ACC112 (cell line): ENCODE measurements around the gene OR2S2.
A peak's percentile ranks its signal among the peaks of the same experiment; 100 is the strongest.

Experiments
- H2AFZ ChIP-seq: fragments of 200-600 bp; sonication (generic); one replicate; pipeline ENCODE4 v1.6.0; 2017; ENCODE audit warnings: antibody characterized with exemption, low read length; ENCODE audit not compliant: unreplicated experiment
- H3K27ac ChIP-seq: fragments of 200-600 bp; sonication (generic); 2 replicates; pipeline ENCODE4 v1.5.1; 2014; ENCODE audit warnings: low read depth, mild to moderate bottlenecking, antibody characterized with exemption, low read length, moderate library complexity
- H3K27me3 ChIP-seq: fragments of 200-600 bp; sonication (generic); 2 replicates; pipeline ENCODE4 v1.6.1; 2014; ENCODE audit warnings: mild to moderate bottlenecking, antibody characterized with exemption, low read length, moderate library complexity, mixed read lengths; ENCODE audit not compliant: insufficient read depth
- H3K36me3 ChIP-seq: fragments of 200-600 bp; sonication (generic); 2 replicates; pipeline ENCODE4 v1.6.1; 2016; ENCODE audit warnings: mild to moderate bottlenecking, antibody characterized with exemption, low read length, moderate library complexity, mixed read lengths; ENCODE audit not compliant: insufficient read depth
- H3K4me1 ChIP-seq: fragments of 200-600 bp; sonication (generic); one replicate; pipeline ENCODE4 v1.6.1; 2016; ENCODE audit warnings: low read length, mixed read lengths; ENCODE audit not compliant: insufficient read depth, unreplicated experiment, control insufficient read depth
- H3K4me3 ChIP-seq: fragments of 200-600 bp; sonication (generic); 2 replicates; pipeline ENCODE4 v1.5.1; 2014; ENCODE audit warnings: mild to moderate bottlenecking, low read depth, low read length
- H3K79me2 ChIP-seq: fragments of 200-600 bp; sonication (generic); one replicate; pipeline ENCODE4 v1.6.0; 2016; ENCODE audit warnings: low read length; ENCODE audit not compliant: control insufficient read depth, unreplicated experiment, insufficient read depth

OR2S2 gene

DNA sequence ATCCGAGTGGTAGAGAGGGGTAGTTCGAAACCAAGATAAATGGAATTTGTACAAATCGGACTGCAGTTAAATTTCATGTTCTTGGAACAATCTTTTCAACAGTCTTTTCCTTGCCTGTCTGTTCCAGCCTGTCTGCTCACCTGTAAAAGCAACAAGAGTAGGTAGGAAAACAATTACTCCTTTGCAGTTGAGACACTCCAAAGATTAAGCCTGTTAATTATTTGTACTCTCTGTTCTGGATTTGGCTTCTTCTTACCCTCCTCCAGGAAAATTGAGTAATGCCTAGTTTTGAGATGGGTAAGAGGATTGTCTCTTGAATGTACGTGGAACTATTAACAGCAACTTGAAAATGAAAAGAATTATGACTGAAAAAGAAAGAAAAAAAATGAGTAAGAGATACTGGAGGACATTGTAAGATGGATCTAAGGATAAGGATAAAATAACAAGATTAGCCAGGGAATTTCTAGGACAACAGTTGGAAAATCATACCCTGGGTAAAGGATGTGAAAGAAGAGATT lies 24.3 kb downstream of the OR2S2 start:
- H3K79me2 ChIP-seq: no peaks in the 10 kb centered on the region
- H2AFZ ChIP-seq: peak overlapping the region; percentile 85
- peaks cover 43% of the 10 kb centered on the region for H3K4me1 ChIP-seq
- no peak overlapping the region for H3K4me3 ChIP-seq
- peak overlapping the region; percentile 4; the same call in 1 of the 2 replicates for H3K27ac ChIP-seq
- H3K36me3 ChIP-seq: 0 out of 2 replicates have a peak, but pooled peaks cover 4% of the 10 kb centered on the region
- H3K27me3 ChIP-seq: no peaks in the 10 kb centered on the region

DNA sequence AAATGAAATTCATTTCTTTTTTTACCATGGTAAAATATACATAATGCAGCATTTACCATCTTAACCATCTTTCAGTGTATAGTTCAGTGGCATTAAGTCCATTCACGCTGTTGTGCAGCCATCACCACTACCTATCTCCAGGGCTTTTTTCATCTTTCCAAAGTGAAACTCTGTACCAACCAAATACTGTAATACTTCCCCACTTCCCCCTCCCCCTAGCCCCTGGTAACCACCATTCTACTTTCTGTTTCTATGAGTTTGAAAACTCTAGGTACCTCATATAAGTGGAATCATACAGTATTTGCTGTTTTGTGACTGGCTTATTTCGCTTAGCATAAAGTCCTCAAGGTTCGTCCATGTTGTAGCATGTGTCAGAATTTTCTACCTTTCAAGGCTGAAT lies 25.2 kb downstream of the OR2S2 start:
- Histone ChIP-seq H2AFZ (no peak overlapping the region), H3K4me1 (peaks cover 48% of the 10 kb centered on the region), H3K4me3 (no peak overlapping the region), H3K36me3 (0 out of 2 replicates have a peak, but pooled peaks cover 4% of the 10 kb centered on the region), H3K79me2 (no peaks in the 10 kb centered on the region), H3K27me3 (no peaks in the 10 kb centered on the region), H3K27ac (no peak overlapping the region)

DNA sequence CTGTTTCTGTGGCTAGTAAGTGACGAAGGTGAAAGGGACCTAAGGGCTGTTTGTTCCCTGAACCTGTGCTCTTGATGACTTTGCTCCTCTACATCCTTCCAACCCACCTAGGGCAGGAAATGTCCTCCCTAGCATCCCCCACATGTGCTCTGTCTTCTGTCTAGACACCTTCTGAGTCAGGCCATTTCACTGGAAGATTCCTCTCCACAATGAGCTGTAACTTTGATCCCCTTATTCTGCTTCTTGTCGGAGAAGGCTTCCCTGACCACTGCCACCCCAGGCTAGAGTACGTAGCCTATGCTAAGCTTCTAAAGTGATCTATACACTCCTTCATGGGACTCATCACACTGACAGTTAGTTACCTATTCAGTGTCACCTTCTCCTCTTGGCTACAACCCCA lies 27.0 kb downstream of the OR2S2 start:
- Histone ChIP-seq H2AFZ (no peak overlapping the region), H3K27ac (no peak overlapping the region), H3K36me3 (no peaks in the 10 kb centered on the region)

DNA sequence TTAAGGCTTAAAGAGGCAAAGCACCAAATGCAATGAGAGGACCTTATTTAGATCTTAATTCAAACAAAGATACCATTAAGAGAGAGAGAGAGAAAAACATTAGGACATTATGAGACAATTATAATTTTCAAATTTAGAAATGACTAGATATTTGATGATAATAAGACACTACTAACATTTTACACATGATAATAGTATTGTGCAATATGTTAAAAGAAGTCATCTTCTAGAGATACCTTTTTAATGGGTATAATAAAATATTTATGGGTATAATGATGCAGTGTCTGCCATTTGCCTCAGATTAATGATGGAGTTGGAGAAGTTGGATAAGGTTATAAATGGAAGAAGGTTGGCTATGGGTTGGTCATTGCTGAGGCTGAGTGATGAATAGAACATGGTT lies 27.4 kb downstream of the OR2S2 start:
- Histone ChIP-seq H3K79me2 (no peaks in the 10 kb centered on the region), H3K4me1 (peaks cover 29% of the 10 kb centered on the region), H3K4me3 (no peak overlapping the region), H2AFZ (no peak overlapping the region), H3K36me3 (no peaks in the 10 kb centered on the region), H3K27me3 (no peaks in the 10 kb centered on the region), H3K27ac (no peak overlapping the region)

More for the DNA sequence above, 27.0 kb downstream of the OR2S2 start:
- H3K4me1 ChIP-seq: peaks cover 33% of the 10 kb centered on the region
- H3K27me3 ChIP-seq: no peaks in the 10 kb centered on the region
- no peak overlapping the region for H3K4me3 ChIP-seq
- no peaks in the 10 kb centered on the region for H3K79me2 ChIP-seq

DNA sequence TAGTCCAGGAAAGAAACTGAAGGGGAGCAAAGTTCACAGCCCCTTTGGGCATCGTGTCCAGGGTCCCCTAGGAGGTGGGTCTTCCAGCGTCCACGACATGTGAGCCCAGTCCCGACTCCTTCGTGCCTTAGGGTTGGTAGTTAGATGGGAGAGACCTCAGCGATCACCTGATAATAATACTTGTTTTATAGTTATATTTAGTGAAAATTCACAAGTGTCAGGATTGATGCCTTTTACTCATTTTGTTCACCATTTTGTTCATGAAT lies 28.6 kb downstream of the OR2S2 start:
- Histone ChIP-seq H3K27me3 (no peaks in the 10 kb centered on the region), H3K27ac (no peak overlapping the region; the same call in 1 of the 2 replicates), H3K79me2 (no peaks in the 10 kb centered on the region), H3K4me1 (peaks cover 32% of the 10 kb centered on the region), H3K36me3 (no peaks in the 10 kb centered on the region), H3K4me3 (no peak overlapping the region), H2AFZ (no peak overlapping the region)

DNA sequence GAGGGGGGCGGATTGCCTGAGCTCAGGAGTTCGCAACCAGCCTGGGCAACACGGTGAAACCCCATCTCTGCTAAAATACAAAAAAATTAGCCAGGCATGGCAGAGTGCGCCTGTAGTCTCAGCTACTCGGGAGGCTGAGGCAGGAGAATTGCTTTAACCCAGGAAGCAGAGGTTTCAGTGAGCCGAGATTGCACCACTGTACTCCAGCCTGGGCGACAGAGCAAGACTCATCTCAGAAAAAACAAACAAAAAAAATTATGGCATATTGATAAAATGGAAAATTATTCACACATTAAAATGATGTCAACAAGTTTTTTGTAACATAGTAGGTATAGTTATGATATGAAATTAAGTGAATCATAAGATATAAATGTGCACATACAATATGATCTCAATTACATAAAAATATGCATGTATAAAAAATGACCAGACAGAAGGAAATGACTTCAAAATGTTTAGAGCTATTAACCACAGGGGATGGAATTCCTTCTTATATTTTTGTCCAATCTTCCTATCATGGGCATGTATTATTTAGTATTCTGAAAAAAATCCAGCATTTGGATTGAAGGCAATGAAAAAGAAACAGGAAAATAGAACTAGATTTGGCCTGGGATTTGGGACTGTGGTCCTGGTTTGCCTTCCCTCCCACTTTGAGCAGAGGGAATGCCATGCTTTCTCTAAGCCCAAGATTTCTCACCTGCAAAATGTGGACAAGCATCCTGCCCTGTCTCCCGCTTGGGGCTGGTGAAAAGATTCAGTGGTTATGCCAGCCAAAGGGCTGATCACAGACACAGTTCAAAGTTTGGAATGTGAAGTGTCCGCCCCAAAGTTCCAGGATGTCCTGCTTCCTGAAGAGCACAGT lies 29.1 kb downstream of the OR2S2 start:
- Histone ChIP-seq H3K79me2 (no peaks in the 10 kb centered on the region), H3K4me3 (no peak overlapping the region), H3K4me1 (peaks cover 33% of the 10 kb centered on the region), H2AFZ (peak overlapping the region; percentile 40), H3K27ac (peak overlapping the region; percentile 18; the same call in 1 of the 2 replicates), H3K36me3 (no peaks in the 10 kb centered on the region), H3K27me3 (no peaks in the 10 kb centered on the region)

DNA sequence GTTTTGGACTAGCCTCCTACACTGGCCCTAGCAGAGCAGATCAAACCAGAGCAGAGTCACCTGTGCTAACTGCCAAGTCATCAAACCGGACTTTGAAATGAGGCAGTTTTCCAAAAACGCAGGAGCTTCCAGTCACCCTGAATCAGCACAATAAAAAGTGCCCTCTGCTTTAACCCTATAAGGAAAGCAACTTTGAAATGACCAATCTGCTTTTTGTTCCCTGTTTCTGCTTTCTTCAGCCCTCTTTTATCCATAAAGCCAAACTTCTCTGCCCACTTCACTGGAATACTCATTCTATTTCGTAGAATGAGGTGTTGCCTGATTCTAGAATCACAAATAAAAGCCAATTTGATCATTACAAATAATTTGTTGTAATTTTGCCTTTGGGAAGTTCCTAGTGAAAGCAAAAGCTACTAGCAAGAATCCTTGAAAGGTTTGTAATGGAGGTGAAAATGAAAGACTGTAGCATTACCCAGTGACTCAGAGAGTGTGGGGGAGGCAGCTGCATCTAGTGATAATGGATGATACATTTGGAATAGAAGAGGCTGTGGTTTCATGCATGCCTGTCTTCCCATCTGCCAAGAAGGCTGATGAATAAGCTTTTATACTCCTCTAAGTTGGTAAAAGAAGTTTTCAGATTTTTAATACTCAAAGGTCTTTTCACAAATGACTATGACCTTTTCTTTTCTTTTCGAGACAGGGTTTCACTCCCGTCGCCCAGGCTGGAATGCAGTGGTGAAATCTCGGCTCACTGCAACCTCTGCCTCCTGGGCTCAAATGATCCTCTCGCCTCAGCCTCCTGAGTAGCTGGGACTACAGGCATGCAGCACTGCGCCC lies 33.8 kb downstream of the OR2S2 start:
- Histone ChIP-seq H3K79me2 (no peaks in the 10 kb centered on the region), H3K36me3 (no peaks in the 10 kb centered on the region), H3K27me3 (no peaks in the 10 kb centered on the region), H3K4me3 (peak overlapping the region; percentile 73), H3K27ac (peak overlapping the region; percentile 100), H3K4me1 (peaks cover 31% of the 10 kb centered on the region), H2AFZ (peak overlapping the region; percentile 93)

DNA sequence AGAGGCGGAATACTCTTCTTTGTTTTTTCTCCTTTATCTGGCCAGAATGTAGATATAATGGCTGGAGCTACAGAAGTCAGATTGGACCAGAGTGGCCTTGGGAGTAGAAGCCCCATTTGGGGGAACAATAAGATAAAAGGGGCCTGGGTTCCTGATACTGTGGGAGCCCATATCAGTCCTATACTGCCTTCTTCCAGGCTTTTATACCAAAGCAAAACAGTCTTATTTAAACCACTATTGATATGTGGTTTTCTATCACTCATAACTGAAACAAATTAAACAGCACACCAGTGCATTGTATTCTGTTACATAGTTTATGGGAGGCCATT lies 34.4 kb downstream of the OR2S2 start:
- Histone ChIP-seq H3K36me3 (no peaks in the 10 kb centered on the region), H3K27me3 (no peaks in the 10 kb centered on the region), H3K4me1 (peaks cover 25% of the 10 kb centered on the region), H2AFZ (peak overlapping the region; percentile 93), H3K79me2 (no peaks in the 10 kb centered on the region), H3K4me3 (peak overlapping the region; percentile 73; the same call in 1 of the 2 replicates), H3K27ac (peak overlapping the region; percentile 100)

DNA sequence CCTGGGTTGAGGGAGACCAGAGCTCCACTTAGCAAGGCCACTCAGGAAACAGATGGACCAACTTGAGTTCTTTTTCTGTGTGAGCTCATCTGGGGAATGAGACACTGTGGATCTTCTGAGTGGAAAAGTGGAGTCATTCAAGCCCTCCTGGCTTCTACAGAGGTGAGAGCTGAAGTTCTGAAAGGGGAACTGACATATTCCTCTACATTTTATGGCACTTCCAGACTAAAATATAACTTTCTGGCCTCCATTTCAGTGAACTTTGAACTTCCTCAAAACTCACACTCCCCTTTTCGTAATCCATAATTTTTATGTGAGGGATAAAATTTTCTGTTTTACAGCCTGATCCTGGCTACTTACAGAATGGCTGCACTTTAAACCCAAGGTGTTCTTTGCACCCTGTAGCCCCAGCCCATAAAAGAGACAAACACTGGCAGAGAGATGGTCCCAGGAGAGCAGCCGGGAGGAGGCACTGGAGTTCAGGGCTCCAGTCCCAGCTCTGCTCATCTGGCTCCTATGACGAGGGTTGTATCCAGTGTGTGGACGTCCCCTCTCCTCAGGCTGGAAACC lies 37.8 kb downstream of the OR2S2 start:
- H3K4me3 ChIP-seq: no peak overlapping the region
- no peak overlapping the region for H2AFZ ChIP-seq
- peaks cover 20% of the 10 kb centered on the region for H3K4me1 ChIP-seq
- H3K27me3 ChIP-seq: no peaks in the 10 kb centered on the region
- no peaks in the 10 kb centered on the region for H3K36me3 ChIP-seq
- no peaks in the 10 kb centered on the region for H3K79me2 ChIP-seq
- no peak overlapping the region for H3K27ac ChIP-seq

DNA sequence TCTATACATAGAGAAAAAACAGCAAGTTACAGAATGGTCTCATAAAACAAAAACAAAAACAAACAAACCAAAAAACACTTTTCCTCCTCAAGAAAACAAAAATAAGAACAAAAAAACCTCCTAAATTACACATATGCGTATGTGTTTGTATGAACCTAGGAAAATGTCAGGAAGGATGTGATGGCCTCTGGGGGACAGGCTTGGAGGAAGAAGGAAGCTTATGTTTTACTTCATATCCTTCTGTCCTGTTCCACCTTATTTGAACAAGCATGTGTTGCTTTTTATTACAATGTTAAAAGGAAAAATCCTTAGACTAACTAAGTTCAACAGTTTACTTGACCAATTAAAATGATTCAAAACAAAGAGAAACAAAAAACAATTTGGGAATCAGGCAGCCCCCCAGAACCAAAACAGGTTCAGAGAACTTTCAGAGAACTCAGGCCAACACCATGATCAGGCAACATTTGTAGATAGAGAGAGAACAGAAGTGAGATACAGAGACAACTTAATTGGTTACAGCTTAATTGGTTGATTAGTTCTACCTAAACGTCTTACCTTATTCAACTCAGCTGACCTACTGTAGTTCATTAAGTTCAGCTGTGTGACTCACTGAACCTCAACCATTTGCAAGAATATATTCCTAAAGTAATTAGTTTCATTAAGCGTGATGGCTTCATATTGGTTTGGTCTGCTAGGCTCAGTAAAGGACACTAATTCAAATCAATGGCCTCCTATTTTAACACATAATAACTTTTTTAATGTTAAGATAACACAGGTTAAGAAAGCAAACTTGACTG lies 38.5 kb downstream of the OR2S2 start:
- no peaks in the 10 kb centered on the region for H3K36me3 ChIP-seq
- H3K27ac ChIP-seq: no peak overlapping the region
- no peak overlapping the region for H2AFZ ChIP-seq
- no peaks in the 10 kb centered on the region for H3K79me2 ChIP-seq
- no peak overlapping the region for H3K4me3 ChIP-seq
- no peaks in the 10 kb centered on the region for H3K27me3 ChIP-seq
- peaks cover 13% of the 10 kb centered on the region for H3K4me1 ChIP-seq
